SIG-M5 treated with dmso at 0.1 percent for 504 hours (cell line): ENCODE data around the gene GSE1.

Experiments
- DNase-seq: peaks from one replicate; lab custom pipeline; 2025; ENCODE audit not compliant: unreplicated experiment; lab: John Stamatoyannopoulos, UW

The GSE1 gene

GRCh38 chr16:85573696-85574641, 39.2 kb upstream of the GSE1 start:
- no peak for DNase-seq

GRCh38 chr16:85574672-85575475, 38.2 kb upstream of the GSE1 start:
- DNase-seq, result no peak

- no peak for DNase-seq
These were observed 37.2 kb upstream of the GSE1 start for GRCh38 chr16:85575920-85576319.

GRCh38 chr16:85576944-85577343, 36.2 kb upstream of the GSE1 start:
- no peak for DNase-seq

- no peak for DNase-seq
These were observed 35.1 kb upstream of the GSE1 start for GRCh38 chr16:85577899-85578598.

GRCh38 chr16:85578599-85578948, 34.5 kb upstream of the GSE1 start:
- no peak for DNase-seq

GRCh38 chr16:85579191-85579590, 33.9 kb upstream of the GSE1 start:
- no peak for DNase-seq

GRCh38 chr16:85579923-85580580, 33.1 kb upstream of the GSE1 start:
- DNase-seq, result no peak

GRCh38 chr16:85580684-85581083, 32.4 kb upstream of the GSE1 start:
- no peak for DNase-seq

- no peak for DNase-seq
These were observed 30.7 kb upstream of the GSE1 start for GRCh38 chr16:85582229-85582991.

GRCh38 chr16:85583491-85584181, 29.5 kb upstream of the GSE1 start:
- DNase-seq, result no peak

- DNase-seq, result no peak
These were observed 28.9 kb upstream of the GSE1 start for GRCh38 chr16:85584267-85584666.

GRCh38 chr16:85584819-85585282, 28.3 kb upstream of the GSE1 start:
- no peak for DNase-seq

- no peak for DNase-seq
These were observed 27.4 kb upstream of the GSE1 start for GRCh38 chr16:85585711-85586110.

- DNase-seq, result no peak
These were observed 26.6 kb upstream of the GSE1 start for GRCh38 chr16:85586380-85587104.

- DNase-seq, result no peak
These were observed 25.2 kb upstream of the GSE1 start for GRCh38 chr16:85587762-85588556.

GRCh38 chr16:85588562-85589503, 24.3 kb upstream of the GSE1 start:
- no peak for DNase-seq
